Measurements from ENCODE around the gene CAPNS2. TPM values are rescaled to one million over a fixed set of nuclear protein-coding genes. Genes with fewer than 3 reads are reported as not detected.

CAPNS2 gene
- total RNA-seq (ENCODE audit: insufficient read depth, low replicate concordance) = 21.4 TPM

DNA sequence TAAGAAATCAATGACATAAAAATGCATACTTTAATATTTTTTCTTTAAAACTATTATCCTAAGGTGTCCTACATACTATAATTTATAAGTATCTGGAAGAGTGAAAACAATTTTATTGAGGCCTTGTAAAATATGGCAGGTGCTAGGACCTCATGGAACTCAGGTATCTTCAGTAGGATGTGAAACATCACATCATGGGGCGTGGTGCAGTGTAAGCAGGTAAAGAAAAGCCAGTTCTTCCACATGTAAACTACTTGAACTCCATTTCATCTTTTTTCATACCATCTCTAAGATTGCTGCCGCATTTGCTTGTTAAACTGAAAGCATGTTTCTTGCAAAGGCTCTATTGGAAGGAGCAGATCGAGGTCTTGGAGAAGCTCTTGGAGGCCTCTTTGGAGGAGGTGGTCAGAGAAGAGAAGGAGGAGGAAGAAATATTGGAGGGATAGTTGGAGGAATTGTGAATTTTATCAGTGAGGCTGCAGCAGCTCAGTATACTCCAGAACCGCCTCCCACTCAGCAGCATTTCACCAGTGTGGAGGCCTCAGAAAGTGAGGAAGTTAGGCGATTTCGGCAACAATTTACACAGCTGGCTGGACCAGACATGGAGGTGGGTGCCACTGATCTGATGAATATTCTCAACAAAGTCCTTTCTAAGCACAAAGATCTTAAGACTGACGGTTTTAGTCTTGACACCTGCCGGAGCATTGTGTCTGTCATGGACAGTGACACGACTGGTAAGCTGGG is at the start of gene CAPNS2:
Gene CAPNS2, plus strand, starts transcription at position 253 of the 744 bp plus-strand sequence. Its CDS starts 73 bp downstream, at position 326.
- DNase-seq (ENCODE audit: low spot score) = no peak

DNA sequence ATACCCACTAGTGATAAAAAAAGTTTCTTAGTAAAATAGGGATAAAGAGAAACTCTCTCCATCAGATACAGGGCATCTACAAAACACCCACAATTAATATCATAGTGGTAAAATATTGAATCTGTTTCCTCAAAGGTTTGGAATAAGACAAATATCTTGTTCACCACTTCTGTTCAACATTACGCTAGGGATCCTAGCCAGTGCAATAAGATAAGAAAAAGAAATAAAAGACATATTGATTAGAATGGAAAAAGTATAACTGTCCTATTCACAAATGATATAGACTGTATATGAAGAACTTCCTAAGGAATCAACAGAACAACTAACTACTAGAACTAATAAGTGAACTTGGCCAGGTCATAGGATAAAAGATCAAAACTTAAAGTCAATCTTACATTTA is 44.7 kb upstream of the CAPNS2 start:
- no peak for DNase-seq (ENCODE audit: low spot score)

DNA sequence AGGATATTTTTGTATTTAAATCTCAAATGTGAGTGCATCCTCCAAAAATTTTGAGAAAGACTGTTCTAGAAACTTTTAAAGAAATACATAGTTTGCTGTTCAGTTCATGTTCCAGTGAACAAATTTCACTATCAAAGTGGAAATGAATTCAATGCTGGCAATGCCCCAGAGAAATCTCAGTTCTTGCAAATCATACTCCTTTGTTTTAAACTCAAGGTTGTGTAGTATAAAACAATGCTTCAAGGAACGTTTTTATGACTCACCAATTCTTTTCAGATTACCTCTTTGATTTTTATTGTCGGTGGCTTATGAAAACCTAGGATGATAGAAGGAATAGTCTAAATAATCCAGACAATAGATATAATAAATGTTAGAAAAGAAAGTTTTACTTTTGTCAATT is 40.0 kb upstream of the CAPNS2 start:
- DNase-seq (ENCODE audit: low spot score) = no peak

DNA sequence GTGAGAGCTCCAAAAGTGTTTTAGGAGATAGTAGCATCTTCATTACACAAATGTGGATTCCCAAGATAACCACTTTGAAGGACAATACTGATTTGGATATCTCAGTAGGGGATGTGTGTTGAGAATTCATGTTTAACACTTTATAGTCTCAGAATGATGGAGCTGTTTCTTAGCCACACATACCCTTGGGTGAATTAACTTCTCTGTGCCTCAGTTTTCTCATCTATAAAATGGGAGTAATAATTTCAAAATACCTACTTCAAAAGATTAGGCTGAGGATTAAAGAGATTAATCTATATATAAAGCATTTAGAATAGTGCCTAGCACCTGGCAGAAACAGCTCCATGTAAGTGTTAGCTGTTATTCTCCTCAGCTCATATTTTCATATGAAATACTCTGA is 38.6 kb upstream of the CAPNS2 start:
- DNase-seq (ENCODE audit: low spot score) = no peak

DNA sequence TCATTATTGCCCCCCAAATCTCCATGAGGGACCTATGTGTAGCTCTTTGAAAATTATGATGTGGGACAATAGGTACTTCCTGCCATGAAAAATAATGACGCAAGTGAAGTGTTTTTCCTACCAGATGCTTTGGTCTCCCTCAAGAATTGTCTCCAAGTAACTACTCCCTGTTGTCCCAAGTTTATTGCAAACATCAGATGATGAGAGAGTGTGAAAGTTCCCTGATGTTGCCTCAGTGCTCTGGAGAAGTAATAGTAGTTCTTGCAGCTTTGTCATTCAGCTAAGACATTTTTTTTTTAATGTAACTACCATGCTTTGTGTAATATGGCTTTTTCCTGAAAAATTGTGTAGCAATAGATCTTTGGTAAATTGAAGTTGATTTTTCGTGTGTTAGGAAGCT is 37.5 kb upstream of the CAPNS2 start:
- DNase-seq (ENCODE audit: low spot score) = no peak

DNA sequence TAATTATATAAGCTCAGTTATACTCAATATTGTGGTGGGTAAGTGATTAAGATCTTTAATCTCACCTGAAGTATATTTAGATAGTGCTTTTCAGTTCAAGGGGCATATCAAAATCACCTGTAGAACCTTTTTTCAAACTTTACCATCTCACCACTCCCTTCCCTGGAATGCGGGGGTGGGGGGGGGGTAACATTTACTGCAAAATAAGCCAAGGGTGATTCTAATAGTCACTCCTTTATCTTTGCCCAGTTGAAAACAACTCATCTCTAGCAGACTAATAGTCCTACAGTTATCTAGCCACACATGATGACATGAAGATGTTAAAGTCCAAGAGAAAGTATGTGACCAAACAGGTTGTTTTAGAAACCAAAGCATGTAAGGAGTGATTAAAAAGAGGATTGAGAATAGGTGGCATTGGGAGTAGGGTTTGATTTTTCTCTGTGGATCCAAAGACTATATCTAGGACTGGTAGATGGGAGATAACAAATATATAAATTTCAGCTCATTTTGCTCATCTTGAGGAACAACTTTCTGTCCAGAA is 36.1 kb upstream of the CAPNS2 start:
- DNase-seq (ENCODE audit: low spot score) = peak; percentile 15

DNA sequence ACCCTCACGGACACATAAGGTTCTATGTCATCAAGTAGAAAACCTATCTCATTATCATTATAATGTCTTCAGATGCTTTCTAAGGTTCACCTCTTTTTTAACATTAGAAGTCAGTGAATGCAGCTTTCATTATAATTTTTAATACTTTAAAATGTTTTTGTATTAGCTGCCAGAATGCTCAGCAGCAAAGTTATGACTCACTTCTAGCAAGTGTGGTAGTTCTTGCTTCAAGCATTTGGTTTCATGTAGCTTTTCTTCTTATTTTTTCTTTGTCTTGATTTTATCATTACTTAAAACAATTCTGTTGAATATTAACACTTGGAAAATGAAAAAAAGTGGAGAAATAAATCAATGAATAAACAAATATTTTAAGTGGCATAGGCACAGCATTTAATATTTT is 34.3 kb upstream of the CAPNS2 start:
- DNase-seq (ENCODE audit: low spot score) = no peak

DNA sequence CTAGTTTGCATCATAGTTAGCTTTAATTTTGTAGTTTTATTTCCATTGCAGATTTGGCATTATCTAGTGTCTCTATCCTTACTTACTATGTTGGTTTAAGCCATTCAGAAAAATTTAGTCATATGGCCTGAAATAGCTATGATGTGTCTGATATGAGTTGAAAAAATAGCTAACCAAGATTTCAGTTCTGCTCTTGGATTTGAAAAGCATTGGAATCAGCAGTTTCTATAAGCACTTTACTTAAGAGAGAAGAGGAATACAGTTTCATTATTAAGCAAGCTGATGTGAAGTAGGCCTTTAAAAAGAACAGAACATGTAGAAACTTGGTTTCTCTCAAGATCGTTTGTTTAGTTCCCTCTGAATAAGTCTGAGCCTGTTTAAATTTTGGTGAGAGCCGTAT is 31.7 kb upstream of the CAPNS2 start:
- peak; percentile 93 for DNase-seq (ENCODE audit: low spot score)

DNA sequence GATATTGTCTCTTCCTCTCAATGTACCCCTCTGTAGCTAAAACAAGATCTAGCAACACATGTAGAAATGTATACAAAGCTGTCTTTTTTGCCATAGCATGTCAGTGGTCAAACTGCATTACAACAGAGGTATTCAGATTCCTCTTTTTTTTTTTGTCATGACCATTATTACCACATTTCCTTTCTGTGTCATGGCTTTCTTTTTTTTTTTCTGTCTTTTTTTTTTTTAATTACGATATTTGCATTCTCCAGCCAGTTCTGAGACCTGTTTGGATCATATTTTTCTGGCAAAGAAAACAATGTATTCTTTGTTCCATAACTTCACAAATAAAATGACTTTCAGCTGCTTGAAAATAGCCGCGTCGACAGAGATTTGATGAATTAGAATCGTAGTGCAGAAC is 27.4 kb upstream of the CAPNS2 start:
- DNase-seq (ENCODE audit: low spot score) = no peak

DNA sequence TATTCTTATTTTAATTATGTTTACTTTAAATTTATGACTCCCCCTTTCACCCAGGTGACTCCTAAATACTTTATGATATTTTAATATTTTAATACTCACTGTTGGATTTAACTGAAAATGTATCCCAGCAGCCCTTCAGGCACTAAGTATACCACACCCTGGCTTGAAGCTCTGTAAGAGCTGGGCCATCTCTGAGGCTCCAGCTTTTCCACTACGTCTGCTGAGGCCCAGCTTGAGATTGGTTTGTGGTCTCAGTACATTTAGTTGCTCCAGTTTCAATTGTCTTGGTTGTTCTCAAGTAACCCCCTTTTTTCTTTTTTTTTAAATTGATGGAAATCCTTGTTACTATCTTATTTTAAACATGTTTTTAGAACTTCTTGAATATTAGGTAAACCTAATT is 27.0 kb upstream of the CAPNS2 start:
- DNase-seq (ENCODE audit: low spot score) = no peak

DNA sequence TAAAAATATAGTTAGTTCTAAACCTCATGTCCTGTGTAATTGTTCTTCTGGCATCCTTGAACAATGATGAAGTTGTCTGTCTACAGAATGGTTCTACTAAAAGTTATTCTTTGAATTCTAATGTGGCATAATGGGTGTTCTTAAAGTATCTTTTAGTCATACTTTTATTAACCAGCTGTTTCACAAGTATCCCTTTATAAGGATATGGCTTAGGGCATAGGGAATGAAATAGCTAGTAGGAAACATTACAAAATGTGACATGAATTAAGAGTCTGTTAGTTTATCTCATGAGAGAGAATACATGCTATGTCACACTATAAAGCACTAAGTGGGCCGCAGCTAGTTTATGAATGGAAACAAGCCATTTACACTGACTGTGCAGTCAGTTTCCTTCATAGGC is 26.3 kb upstream of the CAPNS2 start:
- no peak for DNase-seq (ENCODE audit: low spot score)

DNA sequence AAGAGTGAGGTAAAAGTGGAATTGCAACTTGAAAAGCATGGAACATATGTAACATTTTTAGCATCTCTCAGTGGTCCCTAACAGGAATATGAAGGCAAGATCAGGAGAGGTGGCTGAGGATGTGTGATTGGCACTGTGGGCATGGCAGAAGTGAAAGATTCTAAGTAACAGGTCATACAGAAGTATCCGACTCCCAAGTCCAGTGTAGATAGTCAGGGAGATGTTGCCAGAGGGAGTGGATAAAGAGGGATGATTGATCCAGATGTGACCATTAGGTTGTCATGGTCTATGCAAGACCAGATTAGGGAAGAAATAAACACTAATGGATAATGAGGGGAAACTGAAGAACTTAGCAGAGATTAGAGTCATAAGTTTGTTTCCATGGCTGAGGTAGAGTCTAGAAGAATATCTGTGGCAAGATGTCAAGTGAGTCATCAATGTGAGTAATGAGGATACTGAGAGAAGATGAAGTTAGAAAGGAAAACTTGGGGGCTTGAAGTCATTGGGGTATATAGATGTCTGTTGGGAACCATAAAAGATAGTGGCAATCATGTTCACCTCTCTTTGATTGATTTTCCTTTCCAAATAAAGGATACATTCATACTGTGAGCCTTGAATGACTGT is 23.9 kb upstream of the CAPNS2 start:
- peak; percentile 59 for DNase-seq (ENCODE audit: low spot score)

DNA sequence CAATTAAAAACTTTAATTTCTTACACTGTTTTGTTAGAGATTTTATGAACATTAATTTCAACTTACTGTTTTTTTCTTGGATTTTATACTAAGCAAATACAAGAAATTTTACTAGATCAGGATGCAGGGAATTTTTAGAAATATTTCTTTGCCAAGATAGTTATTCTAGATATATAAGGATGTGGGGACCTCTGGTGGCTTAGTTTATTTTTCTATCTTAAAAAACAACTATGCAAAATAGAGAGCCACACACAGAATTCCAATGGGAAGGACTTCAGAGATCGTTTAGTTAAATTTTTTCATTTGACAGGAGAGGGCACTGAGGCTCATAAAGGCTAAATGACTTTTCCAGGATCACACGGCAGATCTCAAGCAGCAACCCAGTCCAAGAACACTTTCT is 23.0 kb upstream of the CAPNS2 start:
- DNase-seq (ENCODE audit: low spot score) = peak; percentile 72

DNA sequence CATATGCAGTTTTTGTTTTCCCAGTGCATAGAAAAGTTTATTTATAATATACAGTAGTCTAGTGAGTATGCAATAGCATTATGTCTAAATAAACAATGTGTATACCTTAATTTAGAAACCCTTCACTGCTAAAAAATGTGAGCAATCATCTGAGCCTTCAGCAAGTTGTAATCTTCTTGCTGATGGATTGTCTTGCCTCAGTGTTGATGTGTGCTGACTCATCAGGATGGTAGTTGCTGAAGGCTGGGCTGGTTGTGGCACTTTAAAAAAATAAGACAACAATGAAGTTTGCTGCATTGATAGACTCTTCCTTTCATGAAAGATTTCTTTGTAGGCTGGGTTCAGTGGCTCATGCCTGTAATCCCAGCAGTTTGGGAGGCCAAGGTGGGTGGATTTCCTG is 13.9 kb upstream of the CAPNS2 start:
- DNase-seq (ENCODE audit: low spot score) = no peak

DNA sequence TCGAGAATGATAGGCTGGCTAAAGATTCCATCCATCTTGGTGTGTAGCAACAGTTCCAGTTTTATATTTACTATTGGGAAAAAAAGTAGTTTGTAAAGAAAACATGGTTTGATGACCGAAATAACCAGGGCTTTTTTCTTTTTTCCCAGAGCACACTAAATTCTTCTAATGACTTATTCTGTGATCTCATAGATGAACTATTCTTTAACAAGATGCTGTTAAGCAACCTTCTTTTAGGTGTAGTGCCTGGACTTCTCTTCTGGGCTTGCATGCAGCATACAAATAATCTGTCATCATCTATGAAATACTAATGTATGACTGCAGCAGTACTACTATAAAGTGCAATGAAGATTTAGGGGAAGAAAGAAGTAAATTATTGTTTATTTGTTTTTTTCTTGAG is 11.0 kb upstream of the CAPNS2 start:
- DNase-seq (ENCODE audit: low spot score) = no peak

DNA sequence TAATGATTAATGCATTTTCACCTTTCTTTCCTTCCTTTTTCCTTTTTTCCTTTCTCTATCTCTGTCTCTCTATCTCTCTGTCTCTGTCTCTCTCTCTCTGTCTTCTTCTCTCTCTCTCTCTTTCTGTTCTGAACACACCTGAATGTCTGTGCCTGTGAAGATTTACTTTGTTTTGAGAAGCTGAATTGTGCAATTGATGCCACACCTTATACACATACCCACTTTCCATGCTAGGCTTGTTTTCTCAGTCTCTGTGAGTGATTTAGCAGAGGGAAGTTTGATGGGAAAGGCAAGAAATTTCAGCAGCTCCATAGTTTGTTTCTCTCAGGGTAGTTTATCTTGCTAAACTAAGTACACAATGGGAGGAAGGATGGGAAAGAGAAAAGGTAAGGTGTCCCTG is 9.3 kb upstream of the CAPNS2 start:
- no peak for DNase-seq (ENCODE audit: low spot score)

DNA sequence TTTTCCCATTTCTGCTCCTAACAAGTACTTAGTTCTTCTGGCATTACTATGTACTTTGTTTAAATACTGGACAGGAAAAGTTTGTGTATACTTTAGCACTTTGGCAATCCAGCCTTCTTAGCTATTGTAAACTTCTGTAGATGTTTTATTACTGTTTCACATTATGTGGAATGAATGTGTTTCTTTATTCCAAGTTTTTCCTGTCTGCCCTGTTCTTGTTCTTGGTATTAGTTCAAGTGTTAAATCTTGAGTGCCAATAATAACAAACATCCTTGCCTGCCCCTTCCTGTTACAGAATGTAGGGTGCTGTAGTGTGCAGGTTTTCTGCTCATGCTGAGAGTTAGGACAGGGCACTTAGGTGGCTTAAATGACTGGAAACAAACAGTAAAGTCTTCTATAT is 7.3 kb upstream of the CAPNS2 start:
- no peak for DNase-seq (ENCODE audit: low spot score)

DNA sequence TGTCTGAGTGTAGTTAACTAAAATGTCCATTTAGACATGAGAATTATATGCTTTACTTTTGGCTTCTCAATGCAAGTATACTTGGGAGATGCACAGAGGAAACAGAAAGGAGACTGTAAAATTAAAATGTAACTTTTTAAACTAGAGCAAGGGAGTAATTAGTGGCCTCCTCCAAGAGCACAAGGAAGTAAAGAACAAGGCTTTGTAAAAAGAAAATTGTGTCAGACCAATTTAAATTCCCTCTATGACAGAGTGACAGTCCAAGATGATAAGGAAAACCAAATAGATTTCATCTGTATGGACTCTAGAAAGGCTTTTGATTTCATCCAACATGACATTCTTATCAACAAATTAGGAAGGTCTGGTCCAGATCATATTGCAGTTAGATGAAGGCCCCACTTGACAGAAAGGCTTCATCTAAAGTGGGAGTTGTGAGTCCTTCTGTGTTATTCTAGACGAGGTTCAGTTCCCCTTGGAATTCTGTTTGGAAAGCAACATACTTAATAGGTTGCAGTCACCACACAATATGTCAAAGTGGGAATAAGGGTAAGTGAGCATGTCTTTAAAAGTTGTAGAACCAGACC is 6.5 kb upstream of the CAPNS2 start:
- no peak for DNase-seq (ENCODE audit: low spot score)

DNA sequence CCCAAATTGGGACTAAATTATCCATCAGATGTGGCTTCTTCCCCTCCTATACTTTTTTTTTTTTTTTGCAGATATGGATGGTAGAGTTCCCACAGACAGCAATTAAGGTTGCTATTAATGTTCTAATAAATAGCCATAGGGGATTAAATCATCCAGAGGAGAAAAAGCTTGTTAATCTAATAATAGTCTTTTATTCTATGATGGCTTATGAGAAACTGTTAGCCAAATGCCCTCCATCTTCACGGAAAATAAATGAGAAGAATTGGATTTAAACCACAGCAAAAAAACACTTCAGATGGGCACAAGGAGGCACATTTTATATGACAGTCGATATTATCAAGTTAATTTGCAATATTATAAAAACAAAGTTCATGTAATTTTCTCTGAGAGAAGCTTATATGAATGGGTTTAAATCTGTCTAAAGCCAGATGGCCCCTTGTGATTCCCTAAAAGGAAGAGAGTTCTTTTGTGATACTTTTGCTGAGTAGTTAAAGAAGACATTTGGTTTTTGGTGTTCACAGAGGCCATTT is 5.1 kb upstream of the CAPNS2 start:
- no peak for DNase-seq (ENCODE audit: low spot score)

DNA sequence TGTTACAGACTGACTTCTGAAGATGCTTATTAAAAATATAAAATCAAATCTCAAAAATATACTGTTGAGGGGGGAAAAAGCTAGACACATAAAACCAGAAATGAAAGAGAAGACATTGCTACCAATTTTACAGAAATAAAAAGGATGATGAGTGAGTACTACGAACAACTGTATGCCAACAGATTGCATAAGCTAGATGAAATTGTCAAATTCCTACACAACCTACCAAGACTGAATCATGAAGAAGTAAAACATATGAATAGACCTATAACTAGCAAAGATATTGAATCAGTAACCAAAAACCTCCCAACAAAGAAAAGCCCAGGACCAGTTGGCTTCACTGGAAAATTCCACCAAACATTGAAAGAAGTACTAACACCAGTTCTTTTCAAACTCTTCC is 3.5 kb upstream of the CAPNS2 start:
- DNase-seq (ENCODE audit: low spot score) = no peak

DNA sequence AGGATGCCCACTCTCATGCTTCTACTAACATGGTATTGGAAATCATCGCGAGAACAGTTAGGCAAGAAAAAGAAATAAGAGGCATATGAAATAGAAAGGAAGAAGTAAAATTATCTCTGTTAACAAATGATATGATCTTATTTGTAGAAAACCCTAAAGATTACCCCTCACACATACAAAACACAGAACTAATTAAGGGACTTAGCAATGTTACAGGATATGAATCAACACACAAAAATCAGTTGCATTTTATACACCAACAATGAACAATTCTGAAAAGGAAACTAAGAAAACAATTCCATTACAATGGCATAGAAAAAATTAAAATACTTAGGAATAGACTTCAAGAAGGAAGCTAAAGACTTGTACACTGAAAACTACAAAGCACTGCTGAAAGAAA is 2.7 kb upstream of the CAPNS2 start:
- no peak for DNase-seq (ENCODE audit: low spot score)

DNA sequence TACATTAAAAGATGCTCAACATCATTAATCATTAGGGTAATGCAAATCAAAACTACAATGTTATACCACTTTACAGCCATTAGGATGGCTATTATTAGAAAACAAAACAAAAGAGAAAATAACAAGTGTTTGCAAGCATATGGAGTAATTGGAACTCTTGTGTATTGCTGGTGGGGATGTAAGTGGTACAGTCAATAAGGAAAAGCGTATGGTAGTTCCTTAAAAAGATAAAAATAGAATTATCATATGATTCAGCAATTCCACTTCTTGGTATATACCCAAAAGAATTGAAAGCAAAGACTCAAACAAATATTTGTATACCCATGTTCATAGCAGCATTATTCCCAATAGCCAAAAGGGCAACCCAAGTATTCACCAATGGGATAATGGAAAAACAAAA is 1.4 kb upstream of the CAPNS2 start:
- no peak for DNase-seq (ENCODE audit: low spot score)

DNA sequence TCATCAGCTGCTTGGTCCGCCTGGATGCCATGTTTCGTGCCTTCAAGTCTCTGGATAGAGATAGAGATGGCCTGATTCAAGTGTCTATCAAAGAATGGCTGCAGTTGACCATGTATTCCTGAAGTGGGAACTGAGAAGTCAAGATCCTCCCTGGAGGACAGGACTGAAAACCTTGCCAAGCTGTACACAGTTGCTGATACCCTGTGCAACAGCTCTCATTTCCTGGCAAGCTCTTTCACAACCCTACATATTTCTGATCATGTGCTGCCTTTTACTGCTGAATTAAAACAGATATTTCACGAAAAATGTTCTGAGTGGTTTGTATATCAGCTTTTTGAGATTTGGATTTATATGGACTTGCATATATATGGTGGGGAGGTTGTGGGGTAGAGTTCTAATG is 898 bp downstream of the CAPNS2 start:
- DNase-seq (ENCODE audit: low spot score) = peak; percentile 84

Data from umbilical cord (tissue), 2 donors.